HEK293 (cell line): Measurements from ENCODE around the gene TM4SF5.

Source experiments
- CTCF ChIA-PET: fragments of 350-600 bp; formaldehyde crosslinking; extraction: SDS; loops from one replicate; lab custom pipeline; 2021; ENCODE audit warnings: antibody characterized with exemption; lab: Yijun Ruan, JAX
- POLR2A ChIA-PET: fragments of 300-600 bp; formaldehyde crosslinking; extraction: SDS; loops from one replicate; lab custom pipeline; 2020; ENCODE audit warnings: antibody characterized with exemption, inconsistent platforms; lab: Yijun Ruan, JAX
- H3K27ac ChIP-seq: fragments of 200-500 bp; sonication (Bioruptor generic); 2 replicates; pipeline ENCODE4 v1.5.1; 2014; ENCODE audit warnings: low read depth, low read length, control low read depth, inconsistent platforms; ENCODE audit errors: extremely low read depth
- H3K36me3 ChIP-seq, 2 experiments: fragments of 200-500 bp in 1 of 2; sonication (Bioruptor generic) in 1 of 2; 1 replicate in 1 of 2; 2 replicates in 1 of 2; pipeline ENCODE4 v1.5.1; 2014 to 2017; ENCODE audit warnings: inconsistent platforms in 2 of 2, low read length in 2 of 2; ENCODE audit not compliant: control insufficient read depth in 2 of 2, insufficient read depth in 1 of 2
- H3K4me1 ChIP-seq: fragments of 200-500 bp; sonication (Bioruptor generic); 2 replicates; pipeline ENCODE4 v1.5.1; 2014; ENCODE audit warnings: mild to moderate bottlenecking, low read length, inconsistent platforms; ENCODE audit not compliant: control insufficient read depth, insufficient read depth
- H3K4me3 ChIP-seq: 2 replicates; pipeline ENCODE4 v1.5.1; 2011; ENCODE audit warnings: low read depth, mild to moderate bottlenecking, control low read depth, low read length, moderate library complexity
- H3K9me3 ChIP-seq: fragments of 200-500 bp; sonication (Bioruptor generic); 2 replicates; pipeline ENCODE4 v1.5.1; 2014; ENCODE audit warnings: low read depth, low read length, inconsistent platforms; ENCODE audit not compliant: control insufficient read depth, insufficient read depth
- BCL11A ChIP-seq: fragments of 450-650 bp; formaldehyde crosslinking; IDR thresholded peaks from 2 replicates; pipeline ENCODE4 v1.5.1; 2016; ENCODE audit warnings: low read depth, missing biosample characterization, missing genetic modification characterization
- FEZF1 ChIP-seq: fragments of 450-650 bp; formaldehyde crosslinking; IDR thresholded peaks from 2 replicates; pipeline ENCODE4 v1.5.1; 2016; ENCODE audit warnings: missing biosample characterization, missing genetic modification characterization
- INSM2 ChIP-seq: fragments of 450-650 bp; formaldehyde crosslinking; IDR thresholded peaks from 2 replicates; pipeline ENCODE4 v1.5.1; 2016; ENCODE audit warnings: missing biosample characterization, missing genetic modification characterization
- KLF10 ChIP-seq: fragments of 450-650 bp; IDR thresholded peaks from 2 replicates; pipeline ENCODE4 v1.5.1; 2018; ENCODE audit warnings: missing biosample characterization, mild to moderate bottlenecking, missing genetic modification characterization
- SCRT1 ChIP-seq: fragments of 450-650 bp; formaldehyde crosslinking; IDR thresholded peaks from 2 replicates; pipeline ENCODE4 v1.5.1; 2016; ENCODE audit warnings: missing biosample characterization, missing genetic modification characterization, borderline replicate concordance
- SCRT2 ChIP-seq: fragments of 450-650 bp; formaldehyde crosslinking; IDR thresholded peaks from 2 replicates; pipeline ENCODE4 v1.5.1; 2016; ENCODE audit warnings: missing biosample characterization, missing genetic modification characterization
- SETDB1 ChIP-seq: IDR thresholded peaks from one replicate; pipeline ENCODE4 v1.6.1; 2017; ENCODE audit warnings: mild to moderate bottlenecking, low read length, moderate library complexity, mixed read lengths; ENCODE audit not compliant: insufficient read length
- ZBTB17 ChIP-seq: fragments of 450-650 bp; formaldehyde crosslinking; IDR thresholded peaks from 2 replicates; pipeline ENCODE4 v1.5.1; 2016; ENCODE audit warnings: missing biosample characterization, missing genetic modification characterization
- ZBTB20 ChIP-seq: fragments of 450-650 bp; formaldehyde crosslinking; IDR thresholded peaks from 2 replicates; pipeline ENCODE4 v1.5.1; 2016; ENCODE audit warnings: missing biosample characterization, missing genetic modification characterization
- ZBTB26 ChIP-seq: fragments of 450-650 bp; formaldehyde crosslinking; optimal IDR thresholded peaks from 2 replicates; pipeline ENCODE3; 2016; ENCODE audit warnings: missing biosample characterization, mild to moderate bottlenecking, missing genetic modification characterization
- ZBTB48 ChIP-seq: fragments of 450-650 bp; formaldehyde crosslinking; IDR thresholded peaks from 2 replicates; pipeline ENCODE4 v1.5.1; 2016; ENCODE audit warnings: missing biosample characterization, missing genetic modification characterization
- ZBTB8A ChIP-seq: fragments of 450-650 bp; formaldehyde crosslinking; IDR thresholded peaks from 2 replicates; pipeline ENCODE4 v1.5.1; 2016; ENCODE audit warnings: missing biosample characterization, missing genetic modification characterization
- ZNF16 ChIP-seq: fragments of 450-650 bp; formaldehyde crosslinking; IDR thresholded peaks from 2 replicates; pipeline ENCODE4 v1.5.1; 2016; ENCODE audit warnings: low read depth, missing biosample characterization, missing genetic modification characterization
- ZNF23 ChIP-seq: fragments of 450-650 bp; formaldehyde crosslinking; IDR thresholded peaks from 2 replicates; pipeline ENCODE4 v1.5.1; 2016; ENCODE audit warnings: missing biosample characterization, missing genetic modification characterization, borderline replicate concordance
- ZNF26 ChIP-seq: fragments of 450-650 bp; formaldehyde crosslinking; IDR thresholded peaks from 2 replicates; pipeline ENCODE4 v1.5.1; 2016; ENCODE audit warnings: missing biosample characterization, missing genetic modification characterization
- ZNF335 ChIP-seq: fragments of 450-650 bp; formaldehyde crosslinking; conservative IDR thresholded peaks from 2 replicates; pipeline ENCODE4 v1.5.1; 2016; ENCODE audit warnings: missing biosample characterization, missing genetic modification characterization
- ZNF398 ChIP-seq: fragments of 450-650 bp; formaldehyde crosslinking; IDR thresholded peaks from 2 replicates; pipeline ENCODE4 v1.5.1; 2017; ENCODE audit warnings: missing biosample characterization, missing genetic modification characterization
- ZNF426 ChIP-seq: fragments of 450-650 bp; formaldehyde crosslinking; IDR thresholded peaks from 2 replicates; pipeline ENCODE4 v1.5.1; 2017; ENCODE audit warnings: missing biosample characterization, missing genetic modification characterization, mild to moderate bottlenecking, inconsistent platforms, moderate library complexity
- ZNF48 ChIP-seq: fragments of 450-650 bp; formaldehyde crosslinking; IDR thresholded peaks from 2 replicates; pipeline ENCODE4 v1.5.1; 2016; ENCODE audit warnings: missing biosample characterization, missing genetic modification characterization
- ZNF529 ChIP-seq: fragments of 450-650 bp; formaldehyde crosslinking; IDR thresholded peaks from 2 replicates; pipeline ENCODE4 v1.5.1; 2017; ENCODE audit warnings: missing genetic modification characterization, missing biosample characterization; ENCODE audit not compliant: insufficient replicate concordance
- ZNF610 ChIP-seq: fragments of 450-650 bp; formaldehyde crosslinking; IDR thresholded peaks from 2 replicates; pipeline ENCODE4 v1.5.1; 2016; ENCODE audit warnings: missing biosample characterization, missing genetic modification characterization, borderline replicate concordance
- ZNF629 ChIP-seq: fragments of 450-650 bp; formaldehyde crosslinking; IDR thresholded peaks from 2 replicates; pipeline ENCODE4 v1.5.1; 2017; ENCODE audit warnings: missing biosample characterization, missing genetic modification characterization
- ZSCAN18 ChIP-seq: fragments of 450-650 bp; formaldehyde crosslinking; IDR thresholded peaks from 2 replicates; pipeline ENCODE4 v1.5.1; 2016; ENCODE audit warnings: missing biosample characterization, missing genetic modification characterization
- ZSCAN30 ChIP-seq: fragments of 450-650 bp; IDR thresholded peaks from 2 replicates; pipeline ENCODE4 v1.5.1; 2018; ENCODE audit warnings: missing biosample characterization, mild to moderate bottlenecking, missing genetic modification characterization, moderate library complexity

The TM4SF5 gene

GRCh38 chr17:4800462-4801196 is 28.9 kb downstream of the TM4SF5 start:
- peaks cover 16 to 21% of the 10 kb centered on the region in 2 experiments for H3K36me3 ChIP-seq
- CTCF ChIA-PET = interaction anchor here (0.6 to 1.4 kb wide), 3 partner anchors 11 to 395 kb away, joined by 3 to 11 read pairs (median 3); no protein-coding TSS in a partner anchor
- H3K9me3 ChIP-seq = no peaks in the 10 kb centered on the region
- H3K4me1 ChIP-seq = 0 out of 2 replicates have a peak, but pooled peaks cover 2% of the 10 kb centered on the region
- no peak overlapping the region for H3K27ac ChIP-seq
- no peak for TF ChIP-seq INSM2 (tag by site-specific recombination)
- peak; percentile 14; the same call in 1 of the 2 replicates for TF ChIP-seq ZBTB17
- no peak overlapping the region for H3K4me3 ChIP-seq
- POLR2A ChIA-PET = interaction anchor here (1.4 kb wide), 1 partner anchor 63 kb away, joined by 4 read pairs; no protein-coding TSS in a partner anchor

- peaks cover 16 to 19% of the 10 kb centered on the region in 2 experiments for H3K36me3 ChIP-seq
- no peak within 1 kb of the TSS for H3K4me3 ChIP-seq
- no peak for TF ChIP-seq BCL11A (tag by site-specific recombination)
- no peak for TF ChIP-seq ZNF26 (tag by site-specific recombination)
- TF ChIP-seq FEZF1 (tag by site-specific recombination) = no peak
- TF ChIP-seq ZNF398 (tag by site-specific recombination) = no peak
- no peak for TF ChIP-seq ZBTB48 (tag by site-specific recombination)
- TF ChIP-seq SETDB1 = no peak
- no peak for TF ChIP-seq ZNF23
- TF ChIP-seq KLF10 (tag by site-specific recombination) = no peak
- TF ChIP-seq ZNF16 (tag by site-specific recombination) = no peak
- TF ChIP-seq ZNF426 (tag by site-specific recombination) = no peak
- TF ChIP-seq ZNF610 = no peak
- no peak for TF ChIP-seq ZNF629 (tag by site-specific recombination)
- TF ChIP-seq, all 188 proteins: peak for 0
- Histone ChIP-seq H3K27ac (no peak within 1 kb of the TSS), H3K9me3 (no peaks in the 10 kb centered on the region), H3K4me1 (no peaks in the 10 kb centered on the region)
- POLR2A ChIA-PET = no interaction called here
- CTCF ChIA-PET = no interaction called here
Observed at GRCh38 chr17:4802228-4802627, 30.5 kb downstream of the TM4SF5 start, which contains the start of gene C17orf114. Gene C17orf114, minus strand, starts transcription at chr17:4802328.

- H3K9me3 ChIP-seq = no peaks in the 10 kb centered on the region
- H3K4me1 ChIP-seq = no peaks in the 10 kb centered on the region
- CTCF ChIA-PET = interaction anchor here (0.6 to 1.4 kb wide), 6 partner anchors 9 to 240 kb away, joined by 3 to 5 read pairs (median 3); no protein-coding TSS in a partner anchor
- peak overlapping the region; percentile 64; the same call in 1 of the 2 replicates for H3K27ac ChIP-seq
- H3K4me3 ChIP-seq = peak overlapping the region; percentile 69
- peaks cover 0 to 23% of the 10 kb centered on the region in 2 experiments; a peak in 2 of 3 replicates for H3K36me3 ChIP-seq
- POLR2A ChIA-PET = interaction anchor here (0.6 to 4.4 kb wide), 18 partner anchors 9 to 161 kb away, joined by 3 to 41 read pairs (median 3); partner anchors contain the start of genes ARRB2, CHRNE, MED11 and MINK1
- TF ChIP-seq ZBTB8A (tag by site-specific recombination) = peak; percentile 88
- no peak for TF ChIP-seq ZSCAN18 (tag by site-specific recombination)
- no peak for TF ChIP-seq SCRT2 (tag by site-specific recombination)
- TF ChIP-seq ZNF529 (tag by site-specific recombination) = no peak
- TF ChIP-seq ZNF48 (tag by site-specific recombination) = no peak
- TF ChIP-seq ZBTB20 (tag by site-specific recombination) = peak; percentile 16; the same call in 1 of the 2 replicates
- TF ChIP-seq ZSCAN30 (tag by site-specific recombination) = no peak
- TF ChIP-seq SCRT1 = no peak
- peak; percentile 75 for TF ChIP-seq ZNF335 (tag by site-specific recombination)
- TF ChIP-seq ZBTB26 (tag by site-specific recombination) = peak; percentile 37
Observed at GRCh38 chr17:4806456-4806776, 34.7 kb downstream of the TM4SF5 start.
